ENCODE results near the gene UBP1. TPM values are rescaled to one million over a fixed set of nuclear protein-coding genes. Genes with fewer than 3 reads are reported as not detected.

Gene UBP1
- total RNA-seq, 1 experiment from 2014 or later: 50.4 TPM

DNA sequence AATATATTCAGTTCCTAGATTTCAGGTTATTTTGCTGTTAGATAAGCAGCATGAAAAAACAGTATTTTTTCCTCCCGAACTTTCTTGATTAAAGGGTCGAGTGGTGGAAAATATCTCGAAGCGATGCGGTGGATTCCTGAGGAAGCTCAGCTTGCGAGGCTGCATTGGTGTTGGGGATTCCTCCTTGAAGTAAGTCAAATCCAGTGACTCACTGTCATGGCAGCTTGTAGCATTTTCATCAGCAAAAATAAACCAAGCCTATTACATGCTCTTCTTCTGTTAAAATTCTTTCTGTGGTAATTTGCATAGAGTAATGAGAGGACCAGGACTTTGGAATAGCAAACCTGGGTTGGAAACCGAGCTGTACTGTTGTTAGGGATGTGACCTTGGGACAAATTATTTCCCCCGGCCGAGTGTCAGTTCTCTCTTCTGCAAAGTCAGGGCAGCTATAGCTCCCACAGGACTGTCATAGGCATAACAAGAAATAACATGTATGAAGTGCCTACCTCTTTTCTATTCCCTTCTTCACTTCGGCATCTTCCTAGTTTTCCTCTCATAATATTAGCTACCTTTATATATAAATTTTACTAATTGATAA lies 75.6 kb downstream of the UBP1 start:
- H3K4me1 ChIP-seq (replicated peaks; ENCODE audit: insufficient read depth): peaks cover 15% of the 10 kb centered on the region
- intact Hi-C loops (cut with micrococcal nuclease; ENCODE audit: unreplicated experiment): no loop called here
- H2AFZ ChIP-seq: no peak overlapping the region
- POLR2A ChIA-PET (ENCODE audit: unreplicated experiment): no interaction called here
- H3K4me2 ChIP-seq: no peak overlapping the region
- peaks cover 7% of the 10 kb centered on the region; the same call in 1 of the 2 replicates for H3F3A ChIP-seq (ENCODE audit: insufficient read depth, low read depth)
- H3K4me3 ChIP-seq: no peak overlapping the region
- no TSS peak for BruUV-seq (replicated peaks)
- H3K27me3 ChIP-seq (ENCODE audit: insufficient read depth, low read depth): no peaks in the 10 kb centered on the region
- H3K79me2 ChIP-seq (ENCODE audit: low read depth): no peaks in the 10 kb centered on the region
- no peaks in the 10 kb centered on the region for H3K36me3 ChIP-seq (ENCODE audit: low read depth)
- H3K9me2 ChIP-seq (ENCODE audit: insufficient read depth): no peaks in the 10 kb centered on the region
- CTCF ChIA-PET: interaction anchor here (1.2 kb wide), 1 partner anchor 8 kb away, joined by 3 read pairs; no protein-coding TSS in a partner anchor
- H4K20me1 ChIP-seq (ENCODE audit: insufficient read depth): no peaks in the 10 kb centered on the region
- H3K9me3 ChIP-seq (ENCODE audit: insufficient read depth, low read depth): no peaks in the 10 kb centered on the region
- TF ChIP-seq, protein P1, sequence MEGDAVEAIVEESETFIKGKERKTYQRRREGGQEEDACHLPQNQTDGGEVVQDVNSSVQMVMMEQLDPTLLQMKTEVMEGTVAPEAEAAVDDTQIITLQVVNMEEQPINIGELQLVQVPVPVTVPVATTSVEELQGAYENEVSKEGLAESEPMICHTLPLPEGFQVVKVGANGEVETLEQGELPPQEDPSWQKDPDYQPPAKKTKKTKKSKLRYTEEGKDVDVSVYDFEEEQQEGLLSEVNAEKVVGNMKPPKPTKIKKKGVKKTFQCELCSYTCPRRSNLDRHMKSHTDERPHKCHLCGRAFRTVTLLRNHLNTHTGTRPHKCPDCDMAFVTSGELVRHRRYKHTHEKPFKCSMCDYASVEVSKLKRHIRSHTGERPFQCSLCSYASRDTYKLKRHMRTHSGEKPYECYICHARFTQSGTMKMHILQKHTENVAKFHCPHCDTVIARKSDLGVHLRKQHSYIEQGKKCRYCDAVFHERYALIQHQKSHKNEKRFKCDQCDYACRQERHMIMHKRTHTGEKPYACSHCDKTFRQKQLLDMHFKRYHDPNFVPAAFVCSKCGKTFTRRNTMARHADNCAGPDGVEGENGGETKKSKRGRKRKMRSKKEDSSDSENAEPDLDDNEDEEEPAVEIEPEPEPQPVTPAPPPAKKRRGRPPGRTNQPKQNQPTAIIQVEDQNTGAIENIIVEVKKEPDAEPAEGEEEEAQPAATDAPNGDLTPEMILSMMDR (conservative IDR thresholded peaks at IDR 0.05): no peak
- TF ChIP-seq EZH2 (IDR thresholded peaks at IDR 0.05; ENCODE audit: low read depth): no peak
- no peak for DNase-seq
- no peak overlapping the region for H3K27ac ChIP-seq

DNA sequence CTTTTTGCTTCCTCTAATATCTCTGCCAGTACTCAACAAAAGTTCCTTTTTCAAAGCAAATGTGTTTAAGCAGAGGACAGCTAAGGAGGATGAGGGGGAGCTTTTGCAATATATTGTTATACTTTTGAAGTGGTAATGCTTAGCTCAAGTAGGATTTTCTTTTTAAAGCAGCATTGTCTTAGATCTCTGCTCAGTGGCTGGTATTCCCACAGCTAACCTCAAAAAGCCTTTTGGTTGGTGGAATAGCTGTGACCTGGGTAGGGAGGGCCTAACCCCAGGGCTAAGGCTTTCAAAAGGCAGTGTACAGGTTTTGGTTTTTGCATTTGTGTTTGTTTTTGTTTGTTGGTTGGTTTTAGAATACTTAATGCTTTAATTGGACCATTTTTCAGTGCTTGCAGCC lies 76.1 kb downstream of the UBP1 start:
- no peak overlapping the region for H3K27ac ChIP-seq
- H3K36me3 ChIP-seq (ENCODE audit: low read depth): no peaks in the 10 kb centered on the region
- peaks cover 11% of the 10 kb centered on the region; the same call in 1 of the 2 replicates for H3F3A ChIP-seq (ENCODE audit: insufficient read depth, low read depth)
- DNase-seq: no peak
- ChIA-PET CTCF (interaction anchor here (1.2 kb wide), 1 partner anchor 9 kb away, joined by 3 read pairs; no protein-coding TSS in a partner anchor), POLR2A (ENCODE audit: unreplicated experiment) (no interaction called here)
- H3K9me3 ChIP-seq (ENCODE audit: insufficient read depth, low read depth): no peaks in the 10 kb centered on the region
- H3K79me2 ChIP-seq (ENCODE audit: low read depth): no peaks in the 10 kb centered on the region
- peaks cover 20% of the 10 kb centered on the region for H3K4me1 ChIP-seq (replicated peaks; ENCODE audit: insufficient read depth)
- H4K20me1 ChIP-seq (ENCODE audit: insufficient read depth): no peaks in the 10 kb centered on the region
- TF ChIP-seq, protein P1 (conservative IDR thresholded peaks at IDR 0.05): no peak
- TF ChIP-seq EZH2 (IDR thresholded peaks at IDR 0.05; ENCODE audit: low read depth): no peak
- no peaks in the 10 kb centered on the region for H3K9me2 ChIP-seq (ENCODE audit: insufficient read depth)
- no TSS peak for BruUV-seq (replicated peaks)
- intact Hi-C loops (cut with micrococcal nuclease; ENCODE audit: unreplicated experiment): no loop called here
- no peak overlapping the region for H3K4me2 ChIP-seq
- no peaks in the 10 kb centered on the region for H3K27me3 ChIP-seq (ENCODE audit: insufficient read depth, low read depth)
- H2AFZ ChIP-seq: no peak overlapping the region
- no peak overlapping the region for H3K4me3 ChIP-seq

DNA sequence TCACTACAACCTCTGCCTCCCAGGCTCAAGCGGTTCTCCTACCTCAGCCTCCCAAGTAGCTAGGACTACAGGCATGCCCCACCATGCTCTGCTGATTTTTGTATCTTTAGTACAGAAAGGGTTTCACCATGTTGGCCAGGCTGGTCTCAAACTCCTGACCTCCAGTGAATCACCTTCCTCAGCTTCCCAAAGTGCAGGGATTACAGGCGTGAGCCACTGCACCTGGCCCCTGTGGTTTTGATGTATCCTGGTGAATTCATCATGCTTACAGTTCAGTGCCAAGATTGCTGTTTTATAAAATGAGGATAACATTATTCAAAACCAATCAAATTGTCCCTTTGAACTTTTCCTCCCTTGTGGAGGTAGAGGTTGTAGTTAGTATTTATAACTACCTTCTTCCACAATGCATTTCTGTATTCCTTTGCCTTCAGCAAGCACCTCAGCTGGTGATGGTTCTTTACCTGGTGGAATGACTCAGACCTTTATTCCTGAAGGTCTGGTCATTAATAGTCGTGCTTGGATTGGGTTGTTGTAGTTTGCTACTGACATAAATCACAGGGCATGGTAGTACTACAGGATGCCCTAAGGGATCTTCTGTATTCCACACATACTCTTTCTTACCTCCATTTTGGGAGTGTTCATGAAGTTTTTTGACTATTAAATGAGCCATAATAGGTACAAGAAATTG lies 76.9 kb downstream of the UBP1 start:
- TF ChIP-seq EZH2 (IDR thresholded peaks at IDR 0.05; ENCODE audit: low read depth): no peak
- TF ChIP-seq, protein P1 (conservative IDR thresholded peaks at IDR 0.05): no peak
- CTCF ChIA-PET: interaction anchor here (0.9 to 1.1 kb wide), 2 partner anchors 9 to 232 kb away, joined by 3 to 5 read pairs; no protein-coding TSS in a partner anchor
- H3K27ac ChIP-seq: no peak overlapping the region
- H3K27me3 ChIP-seq (ENCODE audit: insufficient read depth, low read depth): no peaks in the 10 kb centered on the region
- H3K4me3 ChIP-seq: no peak overlapping the region
- no peaks in the 10 kb centered on the region for H4K20me1 ChIP-seq (ENCODE audit: insufficient read depth)
- POLR2A ChIA-PET (ENCODE audit: unreplicated experiment): no interaction called here
- H3K79me2 ChIP-seq (ENCODE audit: low read depth): no peaks in the 10 kb centered on the region
- no TSS peak for BruUV-seq (replicated peaks)
- H2AFZ ChIP-seq: no peak overlapping the region
- intact Hi-C loops (cut with micrococcal nuclease; ENCODE audit: unreplicated experiment): no loop called here
- DNase-seq: no peak
- H3K9me2 ChIP-seq (ENCODE audit: insufficient read depth): no peaks in the 10 kb centered on the region
- H3K36me3 ChIP-seq (ENCODE audit: low read depth): no peaks in the 10 kb centered on the region
- H3K4me2 ChIP-seq: no peak overlapping the region
- peaks cover 26% of the 10 kb centered on the region for H3K4me1 ChIP-seq (replicated peaks; ENCODE audit: insufficient read depth)
- H3F3A ChIP-seq (ENCODE audit: insufficient read depth, low read depth): peaks cover 16% of the 10 kb centered on the region; the same call in 1 of the 2 replicates
- no peaks in the 10 kb centered on the region for H3K9me3 ChIP-seq (ENCODE audit: insufficient read depth, low read depth)

Measured in PC-9 (cell line).